ENCODE results near the gene COL9A2. TPM values are rescaled to one million over a fixed set of nuclear protein-coding genes. Genes with fewer than 3 reads are reported as not detected.

COL9A2 gene
- total and polyA plus RNA-seq, 3 donors from 2014 or later = 3.5 to 7.2 (median 5.1) TPM

DNA sequence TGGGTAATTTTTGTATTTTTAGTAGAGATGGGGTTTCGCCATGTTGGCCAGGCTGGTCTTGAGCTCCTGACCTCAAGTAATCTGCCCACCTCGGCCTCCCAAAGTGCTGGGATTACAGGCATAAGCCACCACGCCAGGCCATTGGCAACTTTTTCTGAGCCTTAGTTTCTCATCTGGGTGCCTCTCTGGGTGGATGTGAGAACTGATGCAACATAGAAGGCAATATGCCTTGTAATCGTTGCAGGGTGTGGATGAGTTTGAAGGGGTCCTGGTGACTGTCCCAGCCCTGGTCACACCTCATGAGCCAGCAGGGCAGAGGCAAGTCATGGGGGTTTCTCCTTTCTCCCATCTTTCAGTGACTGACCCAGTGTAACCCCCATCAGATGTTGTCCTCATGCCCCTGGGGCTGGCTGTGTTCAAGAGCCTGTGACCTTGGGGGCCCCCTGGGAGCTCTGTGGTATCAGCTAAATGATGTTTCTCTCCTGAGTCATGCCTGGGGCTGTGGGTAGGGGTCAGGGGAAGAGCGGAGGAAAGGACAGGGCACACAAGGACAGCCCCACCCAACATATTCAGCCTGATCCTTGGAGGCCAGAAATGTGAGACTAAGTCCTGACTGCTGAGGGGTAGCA, 3.6 kb downstream of the COL9A2 start:
- no peak for DNase-seq
- no peak overlapping the region for H3K4me3 ChIP-seq
- 87 to 88% methylated on average over 3 to 5 of the region's 5 CpGs for WGBS, 2 donors
- no peaks in the 10 kb centered on the region for H3K36me3 ChIP-seq (ENCODE audit: low read depth, missing control alignments)
- no peak overlapping the region for H3K27ac ChIP-seq
- no peaks in the 10 kb centered on the region for H3K9me3 ChIP-seq
- peaks cover 13% of the 10 kb centered on the region for H3K4me1 ChIP-seq
- TF ChIP-seq, protein P1, sequence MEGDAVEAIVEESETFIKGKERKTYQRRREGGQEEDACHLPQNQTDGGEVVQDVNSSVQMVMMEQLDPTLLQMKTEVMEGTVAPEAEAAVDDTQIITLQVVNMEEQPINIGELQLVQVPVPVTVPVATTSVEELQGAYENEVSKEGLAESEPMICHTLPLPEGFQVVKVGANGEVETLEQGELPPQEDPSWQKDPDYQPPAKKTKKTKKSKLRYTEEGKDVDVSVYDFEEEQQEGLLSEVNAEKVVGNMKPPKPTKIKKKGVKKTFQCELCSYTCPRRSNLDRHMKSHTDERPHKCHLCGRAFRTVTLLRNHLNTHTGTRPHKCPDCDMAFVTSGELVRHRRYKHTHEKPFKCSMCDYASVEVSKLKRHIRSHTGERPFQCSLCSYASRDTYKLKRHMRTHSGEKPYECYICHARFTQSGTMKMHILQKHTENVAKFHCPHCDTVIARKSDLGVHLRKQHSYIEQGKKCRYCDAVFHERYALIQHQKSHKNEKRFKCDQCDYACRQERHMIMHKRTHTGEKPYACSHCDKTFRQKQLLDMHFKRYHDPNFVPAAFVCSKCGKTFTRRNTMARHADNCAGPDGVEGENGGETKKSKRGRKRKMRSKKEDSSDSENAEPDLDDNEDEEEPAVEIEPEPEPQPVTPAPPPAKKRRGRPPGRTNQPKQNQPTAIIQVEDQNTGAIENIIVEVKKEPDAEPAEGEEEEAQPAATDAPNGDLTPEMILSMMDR (IDR thresholded peaks at IDR 0.05) = no peak
- no peak for TF ChIP-seq POLR2A (IDR thresholded peaks at IDR 0.05)
- intact Hi-C loops (cut with DNase I; ENCODE audit: low total_unique reads) = loop anchor here (10.0 kb wide), 1 partner anchor 169 kb away; no protein-coding TSS in a partner anchor
- H3K27me3 ChIP-seq = no peaks in the 10 kb centered on the region

DNA sequence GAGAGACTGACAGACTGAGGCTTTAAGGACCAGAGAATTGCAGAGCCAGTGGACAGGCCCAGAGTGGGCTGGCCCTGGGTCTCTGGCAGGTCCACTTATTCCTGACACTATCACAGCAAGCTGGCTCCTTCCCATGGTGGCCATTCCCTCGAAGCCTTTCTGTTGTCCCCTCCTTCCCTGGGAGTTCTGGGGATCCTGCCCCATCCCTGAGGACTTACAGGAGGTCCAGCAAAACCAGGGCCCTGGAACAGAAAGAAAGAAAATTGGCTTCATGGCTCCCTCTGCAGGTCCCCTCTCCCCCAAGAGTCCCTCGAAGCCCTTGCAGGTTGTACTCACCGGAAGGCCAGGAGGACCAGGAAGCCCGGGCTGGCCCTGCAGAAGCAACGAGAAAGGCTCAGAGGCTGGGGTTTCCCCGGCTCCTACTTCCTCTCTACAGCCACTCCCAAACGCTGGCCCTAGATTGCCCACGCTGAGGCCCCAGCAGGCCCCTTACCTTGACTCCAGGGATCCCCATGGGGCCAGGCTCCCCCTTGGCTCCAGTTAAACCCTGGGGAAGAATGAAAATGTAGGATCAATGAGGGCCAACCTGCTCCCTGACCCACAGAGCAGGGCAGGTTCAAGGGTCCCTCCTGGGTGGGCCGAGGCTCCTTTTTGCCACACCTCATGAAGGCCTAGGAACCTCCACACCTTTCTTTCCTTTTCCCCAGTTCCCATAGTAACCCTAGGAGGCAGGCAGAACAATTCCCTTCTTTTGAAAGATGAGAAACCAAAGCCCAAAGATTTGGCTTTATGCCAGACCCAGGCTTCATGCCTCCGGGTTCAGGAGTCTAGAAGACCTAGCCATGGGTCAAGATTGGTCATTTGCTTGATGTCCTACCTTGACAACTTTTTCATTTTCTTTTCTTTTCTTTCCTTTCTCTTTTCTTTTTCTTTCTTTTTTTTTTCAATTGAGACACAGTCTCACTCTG, 4.6 kb downstream of the COL9A2 start:
- H3K36me3 ChIP-seq (ENCODE audit: low read depth, missing control alignments) = no peaks in the 10 kb centered on the region
- no peaks in the 10 kb centered on the region for H3K9me3 ChIP-seq
- WGBS, 2 donors = 83 to 86% methylated on average over 4 to 10 of the region's 10 CpGs
- no peak overlapping the region for H3K4me3 ChIP-seq
- no peak overlapping the region for H3K27ac ChIP-seq
- intact Hi-C loops (cut with DNase I; ENCODE audit: low total_unique reads) = loop anchor here (10.0 kb wide), 1 partner anchor 168 kb away; no protein-coding TSS in a partner anchor
- no peak for DNase-seq
- H3K4me1 ChIP-seq = peaks cover 17% of the 10 kb centered on the region
- TF ChIP-seq, protein P1 (IDR thresholded peaks at IDR 0.05) = no peak
- TF ChIP-seq POLR2A (IDR thresholded peaks at IDR 0.05) = no peak
- no peaks in the 10 kb centered on the region for H3K27me3 ChIP-seq

DNA sequence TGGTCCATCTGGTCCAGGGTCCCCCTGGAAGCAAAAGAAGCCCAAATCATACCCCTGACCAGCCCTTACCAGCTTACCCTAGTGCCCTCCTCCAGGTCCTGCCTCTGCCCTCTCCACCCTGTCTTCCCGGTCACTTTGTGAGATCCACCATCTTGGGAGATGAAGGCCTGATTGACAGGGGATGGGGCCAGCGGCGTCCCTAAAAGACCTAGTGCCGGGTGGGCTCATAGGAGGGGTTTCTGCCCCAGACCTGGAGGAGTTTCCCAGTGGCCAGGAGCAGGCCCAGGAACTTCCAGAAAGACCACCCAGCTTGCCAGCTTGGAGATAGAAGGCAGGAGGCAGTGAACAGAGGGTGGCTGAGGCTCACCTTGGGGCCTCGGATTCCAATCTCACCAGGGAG, 5.4 kb downstream of the COL9A2 start:
- H3K27me3 ChIP-seq = no peaks in the 10 kb centered on the region
- intact Hi-C loops (cut with DNase I; ENCODE audit: low total_unique reads) = loop anchor here (10.0 kb wide), 1 partner anchor 167 kb away; no protein-coding TSS in a partner anchor
- no peaks in the 10 kb centered on the region for H3K9me3 ChIP-seq
- no peak for DNase-seq
- H3K27ac ChIP-seq = no peak overlapping the region
- 73 to 96% methylated on average over 4 to 5 of the region's 5 CpGs for WGBS, 2 donors
- no peak overlapping the region for H3K4me3 ChIP-seq
- no peak for TF ChIP-seq POLR2A (IDR thresholded peaks at IDR 0.05)
- TF ChIP-seq, protein P1 (IDR thresholded peaks at IDR 0.05) = no peak
- peaks cover 11% of the 10 kb centered on the region for H3K4me1 ChIP-seq
- H3K36me3 ChIP-seq (ENCODE audit: low read depth, missing control alignments) = no peaks in the 10 kb centered on the region

DNA sequence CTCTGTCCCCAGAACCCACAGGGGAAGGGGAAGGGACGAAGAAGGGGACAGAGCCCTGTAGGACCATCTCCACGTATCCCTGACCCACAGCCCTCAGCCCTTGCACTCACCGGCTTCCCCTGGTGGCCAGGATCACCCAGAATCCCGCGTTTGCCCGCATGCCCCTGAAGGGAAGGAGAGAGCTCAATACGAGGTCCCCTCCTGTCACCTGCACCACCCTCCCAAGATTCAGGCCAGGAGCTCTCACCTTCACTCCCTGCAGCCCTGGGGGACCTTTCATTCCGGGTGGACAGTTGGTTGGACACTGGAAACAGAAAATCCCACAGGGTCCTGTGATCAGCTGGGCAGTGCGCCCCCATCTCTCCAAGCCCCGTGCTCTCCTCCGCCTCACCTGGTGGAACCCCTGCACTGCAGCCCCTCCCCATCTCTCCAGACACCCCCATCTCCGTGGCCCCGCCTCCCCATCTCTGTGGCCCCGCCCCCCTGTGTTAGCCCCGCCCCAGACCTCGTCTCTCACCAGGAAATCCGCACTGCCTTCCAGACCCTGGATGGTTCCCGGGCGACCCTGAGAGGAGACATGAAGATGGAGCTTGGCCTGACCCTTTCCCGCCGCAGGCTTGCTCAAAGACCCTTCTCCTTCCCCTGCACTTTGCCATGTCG, 6.0 kb downstream of the COL9A2 start:
- TF ChIP-seq, protein P1 (IDR thresholded peaks at IDR 0.05) = no peak
- no peak for TF ChIP-seq POLR2A (IDR thresholded peaks at IDR 0.05)
- Histone ChIP-seq H3K27me3 (no peaks in the 10 kb centered on the region), H3K4me3 (no peak overlapping the region), H3K9me3 (no peaks in the 10 kb centered on the region), H3K36me3 (ENCODE audit: low read depth, missing control alignments) (no peaks in the 10 kb centered on the region), H3K4me1 (peaks cover 10% of the 10 kb centered on the region), H3K27ac (no peak overlapping the region)
- DNase-seq = no peak
- 78 to 87% methylated on average over 13 to 22 of the region's 22 CpGs for WGBS, 2 donors
- intact Hi-C loops (cut with DNase I; ENCODE audit: low total_unique reads) = loop anchor here (10.0 kb wide), 1 partner anchor 166 kb away; no protein-coding TSS in a partner anchor

Measured in testis (tissue), 3 donors.